Transverse colon (tissue), 3 donors: Measurements from ENCODE around the gene RANBP10.

Experiments used
- CTCF ChIP-seq, 5 experiments: fragments of 200-600 bp in 3 of 5; fragments of 450-650 bp in 2 of 5; sonication (generic) in 3 of 5; IDR thresholded peaks; 1 replicate in 2 of 5; 2 replicates in 3 of 5; pipeline ENCODE4 v1.5.1; 2016 to 2017; ENCODE audit warnings: antibody characterized with exemption in 5 of 5, inconsistent platforms in 3 of 5, mild to moderate bottlenecking in 2 of 5, moderate library complexity in 1 of 5
- EP300 ChIP-seq: sonication (generic); formaldehyde crosslinking; IDR thresholded peaks from one replicate; pipeline ENCODE4 v1.6.1; 2017; ENCODE audit warnings: antibody characterized with exemption, low read depth

DNA sequence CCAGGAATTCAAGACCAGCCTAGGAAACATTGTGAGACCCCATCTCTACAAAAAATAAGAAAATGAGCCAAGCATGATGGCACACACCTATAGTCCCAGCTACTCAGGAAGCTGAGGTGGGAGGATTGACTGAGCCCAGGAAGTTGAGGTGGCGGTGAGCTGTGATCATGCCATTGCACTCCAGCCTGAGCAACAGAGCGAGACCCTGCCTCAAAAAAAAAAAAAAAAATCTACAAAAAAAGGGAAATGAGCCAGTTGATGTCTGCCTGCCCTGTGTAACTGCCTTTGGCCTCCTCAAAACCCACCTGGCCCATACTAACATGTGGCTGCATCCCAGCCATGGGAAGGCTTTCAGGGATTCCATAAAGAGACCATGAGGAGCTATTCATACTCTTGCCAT, 4.5 kb downstream of the RANBP10 start:
- TF ChIP-seq CTCF (IDR thresholded peaks at IDR 0.05) (no peak), EP300 (no peak)
